Left forelimb (tissue), 1 donor: ENCODE measurements around the gene CRYBG3.
"Not testable (repeated sequence)": the region's sequence is repeated elsewhere in the genome, so short reads cannot be mapped to it uniquely, and the experiment has no call there.

Experiments used
- DNase-seq: peaks from one replicate; pipeline ENCODE4 v3.0.0-alpha.2; 2018; ENCODE audit warnings: low spot score

Gene CRYBG3

GRCh38 chr3:97896547-97896946 lies 74.7 kb downstream of the CRYBG3 start:
- no peak for DNase-seq

GRCh38 chr3:97899331-97899730 lies 77.5 kb downstream of the CRYBG3 start:
- no peak for DNase-seq

GRCh38 chr3:97901313-97902248 lies 79.8 kb downstream of the CRYBG3 start:
- DNase-seq, result no peak

GRCh38 chr3:97909830-97910229 lies 88.0 kb downstream of the CRYBG3 start:
- not testable (repeated sequence) for DNase-seq

GRCh38 chr3:97910236-97910831 lies 88.5 kb downstream of the CRYBG3 start:
- not testable (repeated sequence) for DNase-seq

- DNase-seq, result no peak
Measured at GRCh38 chr3:97910931-97911351, 89.1 kb downstream of the CRYBG3 start.

- DNase-seq, result no peak
Measured at GRCh38 chr3:97911459-97911858, 89.6 kb downstream of the CRYBG3 start.

- DNase-seq, result no peak
Measured at GRCh38 chr3:97914388-97914787, 92.6 kb downstream of the CRYBG3 start.

- no peak for DNase-seq
Measured at GRCh38 chr3:97916576-97916975, 94.8 kb downstream of the CRYBG3 start.

- DNase-seq, result no peak
Measured at GRCh38 chr3:97917813-97918536, 96.2 kb downstream of the CRYBG3 start.

GRCh38 chr3:97927704-97928103 lies 105.9 kb downstream of the CRYBG3 start:
- DNase-seq, result no peak

GRCh38 chr3:97928986-97929385 lies 107.2 kb downstream of the CRYBG3 start:
- DNase-seq, result no peak

- DNase-seq, result no peak
Measured at GRCh38 chr3:97930018-97930417, 108.2 kb downstream of the CRYBG3 start.

- no peak for DNase-seq
Measured at GRCh38 chr3:97931218-97931617, 109.4 kb downstream of the CRYBG3 start.

- no peak for DNase-seq
Measured at GRCh38 chr3:97932387-97932801, 110.6 kb downstream of the CRYBG3 start.

GRCh38 chr3:97934980-97935695 lies 113.3 kb downstream of the CRYBG3 start:
- no peak for DNase-seq

- DNase-seq, result no peak
Measured at GRCh38 chr3:97935842-97936241, 114.0 kb downstream of the CRYBG3 start.

- DNase-seq, result no peak
Measured at GRCh38 chr3:97937205-97937604, 115.4 kb downstream of the CRYBG3 start.

- DNase-seq, result no peak
Measured at GRCh38 chr3:97938444-97938843, 116.6 kb downstream of the CRYBG3 start.

- no peak for DNase-seq
Measured at GRCh38 chr3:97939401-97939800, 117.6 kb downstream of the CRYBG3 start.

- DNase-seq, result no peak
Measured at GRCh38 chr3:97940034-97940433, 118.2 kb downstream of the CRYBG3 start.
